NK-92 (cell line): Measurements from ENCODE around the gene UBAP1.
"Not testable (repeated sequence)": the region's sequence is repeated elsewhere in the genome, so short reads cannot be mapped to it uniquely, and the experiment has no call there.

ENCODE experiments used
- DNase-seq: peaks from one replicate; lab custom pipeline; 2025; ENCODE audit not compliant: unreplicated experiment; lab: John Stamatoyannopoulos, UW

UBAP1 gene

GRCh38 chr9:34256987-34257585 lies 78.2 kb downstream of the UBAP1 start:
- DNase-seq: no peak

- DNase-seq: no peak
Observed at GRCh38 chr9:34259315-34259714, 80.5 kb downstream of the UBAP1 start.

GRCh38 chr9:34262971-34263370 lies 84.1 kb downstream of the UBAP1 start:
- no peak for DNase-seq

GRCh38 chr9:34267660-34268059 lies 88.8 kb downstream of the UBAP1 start:
- DNase-seq: no peak

GRCh38 chr9:34271265-34272006 lies 92.6 kb downstream of the UBAP1 start:
- DNase-seq: no peak

- DNase-seq: no peak
Observed at GRCh38 chr9:34272101-34272541, 93.3 kb downstream of the UBAP1 start.

GRCh38 chr9:34273588-34273987 lies 94.7 kb downstream of the UBAP1 start:
- DNase-seq: not testable (repeated sequence)

GRCh38 chr9:34275811-34276210 lies 97.0 kb downstream of the UBAP1 start:
- DNase-seq: no peak

- no peak for DNase-seq
Observed at GRCh38 chr9:34276772-34277171, 97.9 kb downstream of the UBAP1 start.

GRCh38 chr9:34279411-34279810 lies 100.6 kb downstream of the UBAP1 start:
- DNase-seq: no peak

- DNase-seq: no peak
Observed at GRCh38 chr9:34282096-34282495, 103.3 kb downstream of the UBAP1 start.

- DNase-seq: no peak
Observed at GRCh38 chr9:34289159-34289558, 110.3 kb downstream of the UBAP1 start.

- DNase-seq: no peak
Observed at GRCh38 chr9:34291023-34291422, 112.2 kb downstream of the UBAP1 start.

- DNase-seq: no peak
Observed at GRCh38 chr9:34291423-34291822, 112.6 kb downstream of the UBAP1 start.

GRCh38 chr9:34292552-34292951 lies 113.7 kb downstream of the UBAP1 start:
- DNase-seq: no peak

- DNase-seq: not testable (repeated sequence)
Observed at GRCh38 chr9:34301064-34301463, 122.2 kb downstream of the UBAP1 start.
